Measurements from ENCODE around the gene MAP1A. TPM values are rescaled to one million over a fixed set of nuclear protein-coding genes. Genes with fewer than 3 reads are reported as not detected.

MAP1A gene
- total RNA-seq, 3 donors from 2014 or later: 1.9 to 59.4 (median 7.9) TPM

GRCh38 chr15:43508421-43508820 is 9.0 kb upstream of the MAP1A start:
- no peaks in the 10 kb centered on the region for H3K9me3 ChIP-seq
- no peaks in the 10 kb centered on the region for H3K36me3 ChIP-seq (ENCODE audit: low read depth)
- ATAC-seq (no peak), DNase-seq (no peak)
- peaks cover 10% of the 10 kb centered on the region for H3K4me1 ChIP-seq (ENCODE audit: low read depth)
- H3K4me3 ChIP-seq: no peak overlapping the region
- TF ChIP-seq CTCF (IDR thresholded peaks at IDR 0.05): no peak
- intact Hi-C loops (cut with DNase I, micrococcal nuclease): no loop called here

- intact Hi-C loops (cut with DNase I, micrococcal nuclease): no loop called here
- peaks cover 10% of the 10 kb centered on the region for H3K4me1 ChIP-seq (ENCODE audit: low read depth)
- DNase-seq (no peak), ATAC-seq (no peak)
- H3K4me3 ChIP-seq: no peak overlapping the region
- H3K36me3 ChIP-seq (ENCODE audit: low read depth): no peaks in the 10 kb centered on the region
- no peak for TF ChIP-seq CTCF (IDR thresholded peaks at IDR 0.05)
- no peaks in the 10 kb centered on the region for H3K9me3 ChIP-seq
Observed at GRCh38 chr15:43508991-43509659, 8.3 kb upstream of the MAP1A start.

- Histone ChIP-seq H3K4me3 (no peak overlapping the region), H3K36me3 (ENCODE audit: low read depth) (no peaks in the 10 kb centered on the region), H3K4me1 (ENCODE audit: low read depth) (peaks cover 10% of the 10 kb centered on the region), H3K9me3 (no peaks in the 10 kb centered on the region)
- intact Hi-C loops (cut with DNase I, micrococcal nuclease): no loop called here
- no peak for TF ChIP-seq CTCF (IDR thresholded peaks at IDR 0.05)
- DNase-seq (no peak), ATAC-seq (no peak)
Observed at GRCh38 chr15:43509660-43510199, 7.7 kb upstream of the MAP1A start.

GRCh38 chr15:43510200-43511011 is 7.0 kb upstream of the MAP1A start:
- H3K36me3 ChIP-seq (ENCODE audit: low read depth): no peaks in the 10 kb centered on the region
- no peak for TF ChIP-seq CTCF (IDR thresholded peaks at IDR 0.05)
- DNase-seq: peak; percentile 97 to 99 (median 97)
- intact Hi-C loops (cut with DNase I, micrococcal nuclease): no loop called here
- peak; percentile 99 for ATAC-seq
- peak overlapping the region; percentile 20 for H3K4me3 ChIP-seq
- H3K9me3 ChIP-seq: no peaks in the 10 kb centered on the region
- H3K4me1 ChIP-seq (ENCODE audit: low read depth): peaks cover 10% of the 10 kb centered on the region

GRCh38 chr15:43511012-43511885 is 6.2 kb upstream of the MAP1A start:
- Histone ChIP-seq H3K9me3 (no peaks in the 10 kb centered on the region), H3K4me1 (ENCODE audit: low read depth) (peaks cover 10% of the 10 kb centered on the region), H3K36me3 (ENCODE audit: low read depth) (no peaks in the 10 kb centered on the region), H3K4me3 (peak overlapping the region; percentile 20)
- peak in 2 of 3 donors; percentile 25 to 44 for DNase-seq
- peak; percentile 38 for ATAC-seq
- no peak for TF ChIP-seq CTCF (IDR thresholded peaks at IDR 0.05)
- intact Hi-C loops (cut with DNase I, micrococcal nuclease): no loop called here

Measured in mucosa of descending colon (tissue), 3 donors.